C4-2B (cell line): ENCODE measurements around the gene CERKL.

Source experiments
- H3K27ac ChIP-seq: fragments of 450-650 bp; 2 replicates; pipeline ENCODE4 v1.5.1; 2017
- ZFX ChIP-seq: fragments of 450-650 bp; IDR thresholded peaks from 2 replicates; pipeline ENCODE4 v1.6.1; 2017
- TF ChIP-seq, protein P1 (sequence below): fragments of 450-650 bp; conservative IDR thresholded peaks from 2 replicates; pipeline ENCODE4 v1.5.1; 2017; ENCODE audit warnings: mild to moderate bottlenecking

CERKL gene

DNA sequence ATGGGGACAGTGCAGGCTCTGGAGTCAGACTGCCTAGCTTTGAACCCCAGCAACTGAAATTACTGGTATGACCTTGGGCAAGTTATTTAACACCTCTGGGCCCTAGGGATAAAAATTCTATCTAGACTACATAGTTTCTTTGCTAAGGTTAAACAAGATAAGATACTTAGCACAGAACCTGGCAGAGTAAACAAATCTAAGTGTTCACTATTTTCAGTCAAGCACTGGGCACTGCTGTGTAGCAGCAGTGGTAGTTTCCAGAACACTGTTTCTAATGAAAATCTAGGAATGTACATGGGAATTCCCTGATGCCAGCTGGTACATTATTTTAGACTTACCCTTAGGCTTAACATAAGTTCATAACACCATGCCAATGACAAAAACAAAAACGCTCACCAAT is 17.2 kb downstream of the CERKL start:
- no peak overlapping the region for H3K27ac ChIP-seq
- TF ChIP-seq ZFX, result no peak
- TF ChIP-seq, protein P1, sequence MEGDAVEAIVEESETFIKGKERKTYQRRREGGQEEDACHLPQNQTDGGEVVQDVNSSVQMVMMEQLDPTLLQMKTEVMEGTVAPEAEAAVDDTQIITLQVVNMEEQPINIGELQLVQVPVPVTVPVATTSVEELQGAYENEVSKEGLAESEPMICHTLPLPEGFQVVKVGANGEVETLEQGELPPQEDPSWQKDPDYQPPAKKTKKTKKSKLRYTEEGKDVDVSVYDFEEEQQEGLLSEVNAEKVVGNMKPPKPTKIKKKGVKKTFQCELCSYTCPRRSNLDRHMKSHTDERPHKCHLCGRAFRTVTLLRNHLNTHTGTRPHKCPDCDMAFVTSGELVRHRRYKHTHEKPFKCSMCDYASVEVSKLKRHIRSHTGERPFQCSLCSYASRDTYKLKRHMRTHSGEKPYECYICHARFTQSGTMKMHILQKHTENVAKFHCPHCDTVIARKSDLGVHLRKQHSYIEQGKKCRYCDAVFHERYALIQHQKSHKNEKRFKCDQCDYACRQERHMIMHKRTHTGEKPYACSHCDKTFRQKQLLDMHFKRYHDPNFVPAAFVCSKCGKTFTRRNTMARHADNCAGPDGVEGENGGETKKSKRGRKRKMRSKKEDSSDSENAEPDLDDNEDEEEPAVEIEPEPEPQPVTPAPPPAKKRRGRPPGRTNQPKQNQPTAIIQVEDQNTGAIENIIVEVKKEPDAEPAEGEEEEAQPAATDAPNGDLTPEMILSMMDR, result no peak

DNA sequence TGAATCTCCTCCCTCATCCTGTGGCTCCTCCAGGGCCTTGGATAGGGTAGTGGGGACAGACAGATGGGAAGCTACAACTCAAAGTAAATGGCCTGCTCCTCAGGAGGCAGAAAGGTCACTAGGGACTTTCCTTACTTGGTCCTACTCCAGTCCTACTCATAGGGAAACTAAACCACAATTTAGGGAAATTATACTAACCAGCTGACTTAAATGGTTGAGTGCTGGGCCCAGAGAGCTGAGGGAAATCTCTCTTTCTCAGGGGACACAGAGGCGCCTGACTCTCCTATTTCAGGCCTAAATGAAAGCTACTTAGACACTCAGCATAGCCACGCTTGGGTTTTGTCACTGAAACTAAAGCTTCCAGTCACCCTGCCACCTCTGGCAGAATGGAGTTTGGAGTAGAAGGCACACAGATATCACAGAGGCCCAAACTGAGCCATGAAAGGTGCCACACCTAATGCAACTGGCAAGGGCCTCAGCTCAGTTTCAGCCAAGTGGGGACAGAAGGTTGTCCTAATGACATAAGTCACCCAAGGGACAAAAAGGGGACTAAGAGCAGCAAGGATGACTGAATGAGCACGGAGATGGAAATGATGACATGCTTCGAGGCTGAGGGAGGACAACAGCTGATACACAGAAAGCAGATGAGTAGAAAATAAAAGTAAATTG is 24.0 kb downstream of the CERKL start:
- H3K27ac ChIP-seq, result no peak overlapping the region
- no peak for TF ChIP-seq ZFX
- TF ChIP-seq, protein P1, result no peak

DNA sequence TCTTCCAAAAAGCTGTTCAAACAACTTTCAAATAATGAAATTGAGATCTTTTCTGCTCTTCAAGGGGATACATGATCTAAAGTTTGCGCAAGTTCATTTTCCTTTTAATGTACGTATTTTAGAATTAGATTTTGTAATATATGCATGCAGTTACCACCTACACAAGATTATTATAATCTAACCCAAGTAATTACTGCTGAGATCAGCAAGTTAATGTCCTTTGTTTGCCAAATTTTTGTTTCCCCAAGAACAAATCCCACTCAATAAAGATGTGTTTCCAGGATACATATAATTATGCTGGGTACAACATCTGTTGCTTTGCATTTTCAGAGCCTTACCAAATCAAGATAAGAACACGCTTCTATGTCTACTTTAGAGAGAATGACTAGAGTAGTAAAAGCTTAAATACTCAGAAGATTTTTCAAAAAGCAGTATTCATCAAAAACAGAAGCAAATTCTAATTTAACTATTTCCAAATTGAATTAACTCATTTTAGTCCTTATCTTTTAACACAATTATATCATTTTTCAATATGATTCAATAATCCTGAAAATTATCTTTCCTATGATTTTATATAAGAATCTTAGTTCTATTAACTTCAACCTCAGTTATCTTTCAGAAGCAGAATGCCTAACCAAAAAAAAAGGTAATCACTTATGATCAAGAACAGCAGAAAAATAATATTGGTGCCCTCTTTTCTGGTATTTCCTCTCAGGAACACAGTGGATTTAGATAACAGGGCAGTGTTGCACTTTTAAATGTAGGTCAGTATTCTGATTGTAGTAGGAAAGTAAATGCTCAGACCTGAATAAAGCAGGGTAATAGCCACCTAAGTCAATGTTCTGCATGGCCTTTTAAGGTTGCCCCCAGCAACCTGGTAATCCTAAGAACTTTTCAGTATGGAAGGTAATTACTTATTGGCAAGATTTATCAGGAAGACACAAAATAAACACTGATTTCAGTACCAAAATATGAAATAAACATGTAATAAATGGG is 28.0 kb downstream of the CERKL start:
- H3K27ac ChIP-seq, result no peak overlapping the region
- no peak for TF ChIP-seq ZFX
- TF ChIP-seq, protein P1, result no peak

DNA sequence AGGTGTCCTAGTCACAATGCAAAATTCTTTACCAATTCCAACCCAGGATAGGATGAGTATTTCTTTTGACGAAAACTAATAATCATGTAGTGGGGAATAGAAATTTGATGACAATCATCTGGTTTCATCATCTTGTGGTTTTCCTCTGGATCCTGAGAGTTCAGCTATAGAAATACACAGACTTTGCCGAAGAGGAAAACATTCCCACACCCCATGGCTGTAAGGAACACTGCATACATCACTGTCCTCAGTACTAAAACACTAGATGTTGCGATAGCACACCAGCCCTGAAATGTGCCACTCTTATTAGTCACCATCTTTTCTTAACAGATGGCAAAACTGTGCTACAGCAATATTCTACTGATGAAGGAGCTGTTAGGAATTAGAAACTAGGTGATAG is 29.4 kb downstream of the CERKL start:
- TF ChIP-seq ZFX, result no peak
- TF ChIP-seq, protein P1, result no peak
- H3K27ac ChIP-seq, result no peak overlapping the region

DNA sequence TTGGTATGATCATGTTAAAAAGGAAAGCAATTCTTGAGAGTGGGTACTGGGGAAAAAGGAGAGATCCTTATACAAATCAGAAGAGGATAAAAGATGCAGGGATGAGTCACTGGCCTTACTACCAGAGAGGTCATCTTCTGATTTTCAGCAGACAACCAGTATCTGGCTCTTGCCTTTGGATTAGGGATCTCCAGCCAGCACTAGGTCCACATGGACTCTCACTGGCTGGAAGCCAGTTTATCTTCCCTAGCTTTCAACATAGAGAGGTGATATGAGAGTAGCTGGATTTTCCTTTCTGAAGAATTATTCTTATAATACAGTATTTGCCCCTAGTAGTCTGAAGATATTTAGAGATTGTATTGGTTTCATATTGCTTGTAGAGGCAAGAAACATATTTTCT is 30.2 kb downstream of the CERKL start:
- no peak overlapping the region for H3K27ac ChIP-seq
- TF ChIP-seq ZFX, result no peak
- TF ChIP-seq, protein P1, result no peak

DNA sequence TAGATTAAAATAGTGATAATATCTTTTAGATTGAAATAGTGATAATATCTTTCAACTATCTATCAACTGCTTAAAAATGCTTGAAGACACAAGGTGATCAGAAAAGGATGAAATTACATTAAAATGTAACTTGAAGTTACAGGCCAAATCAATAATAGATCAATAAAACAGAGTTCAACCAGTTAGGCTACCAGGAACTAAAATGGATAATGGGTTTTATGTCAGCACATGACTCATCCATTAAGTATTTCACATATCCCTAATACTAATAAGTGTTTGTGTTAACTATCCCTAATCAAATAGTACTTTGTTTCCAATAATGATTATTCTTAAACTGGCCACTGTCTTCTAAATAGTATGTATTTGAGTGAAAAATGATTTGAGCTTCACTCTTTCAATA is 33.7 kb downstream of the CERKL start:
- no peak overlapping the region for H3K27ac ChIP-seq
- no peak for TF ChIP-seq ZFX
- TF ChIP-seq, protein P1, result no peak
